Nephron progenitor cell (in vitro differentiated cells): ENCODE data around the gene SYNE3.

Experiments
- DNase-seq: peaks from one replicate; pipeline ENCODE4 v3.0.0; 2021
- H3K27ac Mint-ChIP-seq: 2 replicates; pipeline ENCODE4 v1.8.0; 2021; ENCODE audit warnings: mild to moderate bottlenecking, moderate library complexity, mixed read lengths
- H3K27me3 Mint-ChIP-seq: 2 replicates; pipeline ENCODE4 v1.8.0; 2021; ENCODE audit warnings: mild to moderate bottlenecking, low read depth, mixed read lengths; ENCODE audit not compliant: poor library complexity
- H3K36me3 Mint-ChIP-seq: 2 replicates; pipeline ENCODE4 v1.8.0; 2021; ENCODE audit warnings: low read depth, mixed read lengths
- H3K4me1 Mint-ChIP-seq: 2 replicates; pipeline ENCODE4 v1.8.0; 2021; ENCODE audit warnings: mixed read lengths
- H3K4me3 Mint-ChIP-seq: 2 replicates; pipeline ENCODE4 v1.8.0; 2021; ENCODE audit warnings: mild to moderate bottlenecking, moderate library complexity, mixed read lengths
- H3K9me3 Mint-ChIP-seq: 2 replicates; pipeline ENCODE4 v1.8.0; 2021; ENCODE audit warnings: mild to moderate bottlenecking, moderate library complexity, mixed read lengths
- TF ChIP-seq, protein P1 (sequence below): fragments of 200-600 bp; sonication (generic); IDR thresholded peaks from 2 replicates; pipeline ENCODE4 v1.5.0; 2021; ENCODE audit warnings: antibody characterized with exemption

SYNE3 gene

DNA sequence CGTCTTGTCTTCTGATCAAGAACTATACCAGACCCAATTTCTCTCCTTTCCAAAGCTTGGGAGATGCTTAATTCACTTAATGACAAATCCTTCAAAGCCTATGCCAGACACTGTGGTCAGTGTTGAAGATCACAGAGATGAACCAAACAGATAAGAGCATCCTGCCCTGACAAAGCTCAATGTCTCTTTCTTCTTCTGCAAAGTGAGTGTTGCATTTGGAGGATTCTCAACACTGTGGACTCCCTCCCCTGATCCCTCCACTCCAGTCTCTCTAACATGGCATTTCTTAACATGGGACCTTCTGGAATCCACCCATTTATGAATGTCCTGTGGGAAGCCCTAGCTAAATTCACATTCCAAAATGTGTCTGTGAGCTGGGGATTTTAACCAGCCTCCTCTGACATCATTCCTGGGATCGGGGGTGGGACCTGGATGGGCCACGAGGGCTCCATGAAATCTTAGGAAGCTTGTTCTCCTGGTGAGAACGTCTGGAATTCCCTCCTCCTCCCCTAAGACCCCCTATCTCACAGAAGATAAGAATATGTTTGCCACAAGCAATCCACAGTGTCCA is 20.3 kb downstream of the SYNE3 start:
- Mint-ChIP-seq H3K4me1 (peaks cover 25% of the 10 kb centered on the region), H3K36me3 (no peaks in the 10 kb centered on the region), H3K27ac (no peak overlapping the region), H3K4me3 (no peak overlapping the region), H3K27me3 (peaks cover 10% of the 10 kb centered on the region), H3K9me3 (peaks cover 7% of the 10 kb centered on the region)
- DNase-seq = no peak
- TF ChIP-seq, protein P1, sequence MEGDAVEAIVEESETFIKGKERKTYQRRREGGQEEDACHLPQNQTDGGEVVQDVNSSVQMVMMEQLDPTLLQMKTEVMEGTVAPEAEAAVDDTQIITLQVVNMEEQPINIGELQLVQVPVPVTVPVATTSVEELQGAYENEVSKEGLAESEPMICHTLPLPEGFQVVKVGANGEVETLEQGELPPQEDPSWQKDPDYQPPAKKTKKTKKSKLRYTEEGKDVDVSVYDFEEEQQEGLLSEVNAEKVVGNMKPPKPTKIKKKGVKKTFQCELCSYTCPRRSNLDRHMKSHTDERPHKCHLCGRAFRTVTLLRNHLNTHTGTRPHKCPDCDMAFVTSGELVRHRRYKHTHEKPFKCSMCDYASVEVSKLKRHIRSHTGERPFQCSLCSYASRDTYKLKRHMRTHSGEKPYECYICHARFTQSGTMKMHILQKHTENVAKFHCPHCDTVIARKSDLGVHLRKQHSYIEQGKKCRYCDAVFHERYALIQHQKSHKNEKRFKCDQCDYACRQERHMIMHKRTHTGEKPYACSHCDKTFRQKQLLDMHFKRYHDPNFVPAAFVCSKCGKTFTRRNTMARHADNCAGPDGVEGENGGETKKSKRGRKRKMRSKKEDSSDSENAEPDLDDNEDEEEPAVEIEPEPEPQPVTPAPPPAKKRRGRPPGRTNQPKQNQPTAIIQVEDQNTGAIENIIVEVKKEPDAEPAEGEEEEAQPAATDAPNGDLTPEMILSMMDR = no peak

DNA sequence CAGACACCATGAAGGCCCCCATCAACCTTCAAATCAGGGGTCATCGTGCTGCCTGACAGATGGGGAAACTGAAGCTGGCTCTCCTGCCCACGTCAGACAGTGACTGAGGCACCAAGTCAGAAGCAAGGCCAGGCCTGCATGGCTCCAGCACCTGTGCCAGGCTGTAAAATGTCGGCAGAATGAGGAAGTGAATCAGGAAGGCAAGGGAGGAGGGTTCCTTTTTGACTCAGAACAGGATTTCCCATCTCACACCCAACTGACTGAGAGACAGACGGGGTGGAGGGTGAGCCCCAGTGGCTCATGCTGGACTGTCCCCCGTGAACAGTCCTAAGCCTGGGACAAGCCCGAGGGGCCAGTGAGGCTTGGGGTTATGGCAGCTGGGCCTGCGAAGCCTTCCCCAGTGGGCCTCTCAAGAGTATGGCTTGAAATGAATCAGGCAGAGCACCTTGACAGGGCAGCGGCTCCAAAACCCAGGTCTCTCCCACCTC is 20.9 kb downstream of the SYNE3 start:
- Mint-ChIP-seq H3K27me3 (peaks cover 11% of the 10 kb centered on the region), H3K4me3 (no peak overlapping the region), H3K27ac (no peak overlapping the region), H3K4me1 (peaks cover 19% of the 10 kb centered on the region), H3K9me3 (peaks cover 8% of the 10 kb centered on the region), H3K36me3 (no peaks in the 10 kb centered on the region)
- DNase-seq = no peak
- TF ChIP-seq, protein P1 = no peak

DNA sequence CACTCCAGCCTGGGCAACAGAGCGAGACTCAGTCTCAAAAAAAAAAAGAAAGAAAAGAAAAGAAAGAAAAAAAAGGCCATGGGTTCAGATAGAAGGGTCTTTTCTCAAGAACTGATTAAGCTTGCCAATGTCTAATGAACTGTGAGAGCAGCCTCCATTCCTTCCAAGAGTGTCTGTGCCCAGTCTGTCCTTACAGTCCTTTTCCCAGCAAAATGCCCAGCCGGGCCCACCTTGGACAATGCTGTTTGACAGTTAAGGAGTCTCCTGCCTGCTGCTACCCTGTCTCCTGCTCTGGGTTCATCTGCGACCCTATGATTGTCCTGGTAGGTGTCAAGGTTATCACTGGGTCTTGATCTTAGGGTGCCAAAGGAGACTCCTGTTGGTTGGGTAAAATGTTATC is 21.4 kb downstream of the SYNE3 start:
- TF ChIP-seq, protein P1 = no peak
- H3K9me3 Mint-ChIP-seq = peaks cover 8% of the 10 kb centered on the region
- peaks cover 9% of the 10 kb centered on the region for H3K27me3 Mint-ChIP-seq
- no peak overlapping the region for H3K4me3 Mint-ChIP-seq
- DNase-seq = no peak
- H3K4me1 Mint-ChIP-seq = peaks cover 18% of the 10 kb centered on the region
- H3K36me3 Mint-ChIP-seq = no peaks in the 10 kb centered on the region
- H3K27ac Mint-ChIP-seq = no peak overlapping the region

DNA sequence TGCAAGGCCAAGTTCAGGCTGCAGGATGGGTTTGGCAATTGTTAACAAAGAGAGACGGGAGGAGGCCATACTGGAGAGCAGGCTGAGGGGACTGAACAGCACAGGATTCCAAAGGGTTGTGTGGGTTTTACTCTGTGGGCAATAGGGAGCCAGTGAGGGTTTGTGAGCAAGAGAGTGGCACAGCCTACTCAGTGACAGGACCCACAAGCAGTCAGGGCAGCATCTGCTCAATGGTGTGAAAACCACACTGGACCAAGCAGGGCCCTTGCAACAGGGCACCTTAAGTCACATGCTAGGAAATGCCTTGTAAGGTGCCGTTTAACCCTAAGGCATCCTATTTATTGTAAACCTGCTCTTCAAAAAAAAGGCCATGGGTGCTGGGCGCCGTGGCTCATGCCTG is 22.0 kb downstream of the SYNE3 start:
- H3K27ac Mint-ChIP-seq = no peak overlapping the region

DNA sequence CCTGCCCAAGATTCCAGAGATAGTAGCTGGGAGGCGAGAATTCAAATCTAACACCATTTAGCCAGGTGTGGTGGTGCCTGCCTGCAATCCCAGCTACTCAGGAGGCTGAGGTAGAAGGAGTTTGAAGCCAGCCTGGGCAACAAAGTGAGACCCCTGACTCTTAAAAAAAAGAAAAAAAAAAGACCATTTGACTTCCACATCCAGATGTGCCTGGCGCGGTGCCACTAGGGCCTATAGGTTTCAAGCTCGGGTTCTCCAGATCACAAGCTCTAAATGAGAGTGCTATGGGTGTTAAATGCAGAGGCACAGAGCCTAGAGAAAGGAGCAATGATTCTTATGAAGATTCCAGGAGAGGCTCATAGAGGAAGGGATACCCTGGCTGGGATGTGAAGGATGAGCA is 22.5 kb downstream of the SYNE3 start:
- H3K4me1 Mint-ChIP-seq = peaks cover 18% of the 10 kb centered on the region
- H3K36me3 Mint-ChIP-seq = no peaks in the 10 kb centered on the region
- H3K27ac Mint-ChIP-seq = no peak overlapping the region
- no peak for DNase-seq
- TF ChIP-seq, protein P1 = no peak
- H3K9me3 Mint-ChIP-seq = peaks cover 8% of the 10 kb centered on the region
- peaks cover 9% of the 10 kb centered on the region for H3K27me3 Mint-ChIP-seq
- H3K4me3 Mint-ChIP-seq = no peak overlapping the region

More for the DNA sequence above, 22.0 kb downstream of the SYNE3 start:
- H3K4me3 Mint-ChIP-seq = no peak overlapping the region
- DNase-seq = no peak
- peaks cover 9% of the 10 kb centered on the region for H3K27me3 Mint-ChIP-seq
- no peaks in the 10 kb centered on the region for H3K36me3 Mint-ChIP-seq
- peaks cover 18% of the 10 kb centered on the region for H3K4me1 Mint-ChIP-seq
- peaks cover 8% of the 10 kb centered on the region for H3K9me3 Mint-ChIP-seq
- TF ChIP-seq, protein P1 = no peak

DNA sequence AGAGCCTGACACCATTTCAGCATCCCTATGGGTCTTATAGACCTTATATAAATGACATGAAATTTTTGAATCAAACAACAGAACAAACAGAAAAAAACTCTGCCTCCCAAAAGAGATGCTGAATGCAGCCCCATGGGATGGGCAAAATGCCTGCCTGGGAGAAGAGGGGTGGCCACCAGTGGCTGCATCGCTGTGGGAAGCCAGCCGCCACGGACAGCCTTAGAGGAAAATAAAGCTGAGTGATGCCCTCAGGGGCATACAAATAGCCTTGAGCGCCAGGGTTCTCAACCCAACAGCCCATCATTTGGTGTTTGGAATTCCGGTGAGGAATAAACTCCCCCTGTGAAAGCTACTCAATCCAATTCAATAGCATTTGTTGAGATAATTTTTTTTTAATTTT is 22.9 kb downstream of the SYNE3 start:
- Mint-ChIP-seq H3K36me3 (no peaks in the 10 kb centered on the region), H3K4me1 (peaks cover 18% of the 10 kb centered on the region), H3K4me3 (no peak overlapping the region), H3K27ac (no peak overlapping the region), H3K9me3 (peaks cover 8% of the 10 kb centered on the region), H3K27me3 (peaks cover 9% of the 10 kb centered on the region)
- TF ChIP-seq, protein P1 = no peak
- DNase-seq = no peak
